SU-DHL-6 (cell line): Measurements from ENCODE around the gene CHPF2.

ENCODE experiments used
- H2AFZ ChIP-seq: fragments of 200-600 bp; sonication (generic); 2 replicates; pipeline ENCODE4 v1.6.1; 2014; ENCODE audit warnings: low read depth, mild to moderate bottlenecking, moderate library complexity, mixed read lengths, antibody characterized with exemption, low read length; ENCODE audit not compliant: severe bottlenecking
- H3F3A ChIP-seq: fragments of 200-600 bp; shearing (Covaris generic); 2 replicates; pipeline ENCODE4 v1.6.0; 2016; ENCODE audit warnings: antibody characterized with exemption, mild to moderate bottlenecking; ENCODE audit not compliant: insufficient read depth
- H3K27ac ChIP-seq: fragments of 200-600 bp; sonication (generic); 2 replicates; pipeline ENCODE4 v1.5.1; 2016; ENCODE audit warnings: low read depth, mild to moderate bottlenecking, low read length, moderate library complexity, mixed read lengths
- H3K27me3 ChIP-seq: fragments of 200-600 bp; sonication (generic), shearing (Covaris generic); 2 replicates; pipeline ENCODE4 v1.6.0; 2014; ENCODE audit warnings: mild to moderate bottlenecking, low read length
- H3K36me3 ChIP-seq: fragments of 200-600 bp; sonication (generic); 2 replicates; pipeline ENCODE4 v1.6.1; 2014; ENCODE audit warnings: mild to moderate bottlenecking, low read length, mixed read lengths
- H3K4me2 ChIP-seq: fragments of 300-600, 200-600 bp; shearing (Covaris generic), sonication (generic); 2 replicates; pipeline ENCODE4 v1.6.0; 2014; ENCODE audit warnings: low read length, low read depth, mild to moderate bottlenecking; ENCODE audit not compliant: poor library complexity, severe bottlenecking
- H3K4me3 ChIP-seq: fragments of 200-600 bp; sonication (generic); 2 replicates; pipeline ENCODE4 v1.5.1; 2014; ENCODE audit warnings: antibody characterized with exemption, low read length, mild to moderate bottlenecking, mixed read lengths; ENCODE audit not compliant: insufficient read depth, poor library complexity, severe bottlenecking
- H3K79me2 ChIP-seq: fragments of 200-600 bp; sonication (generic); 2 replicates; pipeline ENCODE4 v1.6.1; 2014; ENCODE audit warnings: mild to moderate bottlenecking, low read length, moderate library complexity; ENCODE audit not compliant: insufficient read depth
- H3K9ac ChIP-seq: fragments of 200-600 bp; sonication (generic); 2 replicates; pipeline ENCODE4 v1.7.0; 2014; ENCODE audit warnings: mild to moderate bottlenecking, low read length
- H3K9me2 ChIP-seq: fragments of 200-600 bp; sonication (generic); replicated peaks from 2 replicates; pipeline ENCODE4 v1.6.1; 2014; ENCODE audit warnings: low read length; ENCODE audit not compliant: insufficient read depth
- H3K9me3 ChIP-seq: fragments of 200-600 bp; sonication (generic); 2 replicates; pipeline ENCODE4 v1.6.1; 2014; ENCODE audit warnings: low read length, mixed read lengths; ENCODE audit not compliant: insufficient read depth
- H4K20me1 ChIP-seq: fragments of 200-600 bp; sonication (generic); 2 replicates; pipeline ENCODE4 v1.6.1; 2014; ENCODE audit warnings: low read depth, mild to moderate bottlenecking, antibody characterized with exemption, low read length, moderate library complexity, mixed read lengths
- EZH2phosphoT487 ChIP-seq: fragments of 200-600 bp; sonication (generic), shearing (Covaris generic); conservative IDR thresholded peaks from 2 replicates; pipeline ENCODE4 v1.6.1; 2018; ENCODE audit warnings: mild to moderate bottlenecking, antibody characterized with exemption, low read length, moderate library complexity, mixed read lengths
- TF ChIP-seq, protein P1 (sequence below): fragments of 200-600 bp; sonication (generic); IDR thresholded peaks from one replicate; pipeline ENCODE4 v1.5.1; 2017; ENCODE audit warnings: antibody characterized with exemption, mild to moderate bottlenecking, low read length, moderate library complexity; ENCODE audit not compliant: insufficient read depth, poor library complexity, severe bottlenecking

The CHPF2 gene

DNA sequence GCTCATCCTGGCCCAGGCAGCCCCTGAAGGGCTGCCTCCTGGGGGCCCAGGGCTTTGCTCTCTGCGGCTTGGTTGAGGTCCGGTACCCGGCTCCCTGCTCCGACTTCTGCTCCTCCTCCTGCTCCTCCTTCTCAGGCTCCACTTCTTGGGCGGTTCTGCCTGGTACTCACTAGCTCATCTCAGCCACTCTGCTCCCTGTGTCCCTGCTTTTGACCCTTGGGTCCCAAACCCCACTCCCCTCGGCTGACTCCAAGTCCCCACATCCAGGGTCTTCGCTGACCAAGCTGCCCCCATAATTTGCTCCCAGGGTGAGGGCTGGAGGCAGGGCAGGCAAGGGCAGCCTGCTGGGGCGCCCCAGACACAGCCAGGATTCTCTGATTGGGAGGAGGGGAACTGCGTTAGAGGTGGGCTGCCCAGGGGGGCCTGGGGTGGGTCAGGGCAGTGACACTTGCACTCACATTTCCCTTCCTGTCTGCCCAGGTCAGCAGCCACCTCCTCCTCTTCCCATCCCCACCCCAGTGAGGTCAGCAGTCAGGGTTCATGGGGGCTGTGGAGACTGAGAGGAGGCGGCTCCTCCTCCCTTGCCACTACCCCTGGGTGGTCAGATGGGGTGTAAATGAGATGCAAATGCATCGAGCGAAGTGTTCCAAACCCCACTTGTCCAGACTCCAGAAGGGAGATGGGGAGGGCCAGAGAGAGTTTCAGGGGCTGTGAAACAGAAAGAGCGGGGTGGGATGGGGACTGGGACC is 14.0 kb downstream of the CHPF2 start:
- H3K27me3 ChIP-seq: no peaks in the 10 kb centered on the region
- no peaks in the 10 kb centered on the region for H3K9me3 ChIP-seq
- no peaks in the 10 kb centered on the region for H3K79me2 ChIP-seq
- H3K9ac ChIP-seq: no peak overlapping the region
- H4K20me1 ChIP-seq: no peaks in the 10 kb centered on the region
- no peaks in the 10 kb centered on the region for H3F3A ChIP-seq
- H2AFZ ChIP-seq: no peak overlapping the region
- H3K4me2 ChIP-seq: no peak overlapping the region
- H3K4me3 ChIP-seq: no peak overlapping the region
- H3K36me3 ChIP-seq: no peaks in the 10 kb centered on the region
- H3K9me2 ChIP-seq: no peaks in the 10 kb centered on the region
- H3K27ac ChIP-seq: no peak overlapping the region
- TF ChIP-seq, protein P1, sequence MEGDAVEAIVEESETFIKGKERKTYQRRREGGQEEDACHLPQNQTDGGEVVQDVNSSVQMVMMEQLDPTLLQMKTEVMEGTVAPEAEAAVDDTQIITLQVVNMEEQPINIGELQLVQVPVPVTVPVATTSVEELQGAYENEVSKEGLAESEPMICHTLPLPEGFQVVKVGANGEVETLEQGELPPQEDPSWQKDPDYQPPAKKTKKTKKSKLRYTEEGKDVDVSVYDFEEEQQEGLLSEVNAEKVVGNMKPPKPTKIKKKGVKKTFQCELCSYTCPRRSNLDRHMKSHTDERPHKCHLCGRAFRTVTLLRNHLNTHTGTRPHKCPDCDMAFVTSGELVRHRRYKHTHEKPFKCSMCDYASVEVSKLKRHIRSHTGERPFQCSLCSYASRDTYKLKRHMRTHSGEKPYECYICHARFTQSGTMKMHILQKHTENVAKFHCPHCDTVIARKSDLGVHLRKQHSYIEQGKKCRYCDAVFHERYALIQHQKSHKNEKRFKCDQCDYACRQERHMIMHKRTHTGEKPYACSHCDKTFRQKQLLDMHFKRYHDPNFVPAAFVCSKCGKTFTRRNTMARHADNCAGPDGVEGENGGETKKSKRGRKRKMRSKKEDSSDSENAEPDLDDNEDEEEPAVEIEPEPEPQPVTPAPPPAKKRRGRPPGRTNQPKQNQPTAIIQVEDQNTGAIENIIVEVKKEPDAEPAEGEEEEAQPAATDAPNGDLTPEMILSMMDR: no peak
- no peak for TF ChIP-seq EZH2phosphoT487

DNA sequence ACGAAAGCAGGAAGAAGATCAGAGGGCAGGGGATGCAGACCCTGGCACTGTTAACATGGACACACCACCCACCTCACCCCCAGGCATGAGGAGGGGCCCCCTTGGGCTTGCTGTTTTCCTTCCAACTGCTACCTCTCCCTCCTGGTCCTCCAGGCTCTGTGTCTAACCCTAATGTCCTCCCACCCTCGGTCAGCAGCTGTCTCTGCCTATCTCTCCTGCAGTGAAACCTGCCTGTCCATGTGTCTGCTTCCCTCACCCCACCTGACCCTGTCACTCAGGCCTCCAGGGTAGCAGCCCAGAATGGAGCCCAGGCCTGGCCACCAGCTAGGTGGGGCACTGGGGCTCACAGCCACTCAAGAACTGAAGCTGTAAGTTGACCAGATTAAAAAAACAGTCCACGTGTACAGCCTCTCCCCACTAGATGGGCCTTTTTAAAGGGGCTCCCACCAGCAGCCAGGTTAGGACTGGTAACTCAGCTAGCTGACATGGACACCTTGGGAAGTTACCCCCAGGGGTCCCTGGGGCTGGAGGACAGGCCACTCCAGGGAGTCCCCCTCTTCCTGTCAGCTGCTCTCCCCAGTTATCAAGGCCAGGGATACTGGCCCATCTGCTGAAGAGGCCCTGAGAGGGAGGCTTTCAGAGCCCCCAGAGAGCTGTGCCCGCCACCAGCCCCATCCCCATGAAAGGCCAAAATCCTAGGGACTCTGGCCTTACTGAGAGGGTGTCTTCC is 14.7 kb downstream of the CHPF2 start:
- H2AFZ ChIP-seq: no peak overlapping the region
- no peaks in the 10 kb centered on the region for H3K79me2 ChIP-seq
- no peak overlapping the region for H3K27ac ChIP-seq
- no peaks in the 10 kb centered on the region for H3K36me3 ChIP-seq
- no peaks in the 10 kb centered on the region for H3K9me2 ChIP-seq
- H3F3A ChIP-seq: no peaks in the 10 kb centered on the region
- H3K9ac ChIP-seq: no peak overlapping the region
- H3K27me3 ChIP-seq: no peaks in the 10 kb centered on the region
- H4K20me1 ChIP-seq: no peaks in the 10 kb centered on the region
- H3K4me3 ChIP-seq: no peak overlapping the region
- H3K9me3 ChIP-seq: no peaks in the 10 kb centered on the region
- no peak overlapping the region for H3K4me2 ChIP-seq
- TF ChIP-seq EZH2phosphoT487: no peak
- TF ChIP-seq, protein P1: no peak

DNA sequence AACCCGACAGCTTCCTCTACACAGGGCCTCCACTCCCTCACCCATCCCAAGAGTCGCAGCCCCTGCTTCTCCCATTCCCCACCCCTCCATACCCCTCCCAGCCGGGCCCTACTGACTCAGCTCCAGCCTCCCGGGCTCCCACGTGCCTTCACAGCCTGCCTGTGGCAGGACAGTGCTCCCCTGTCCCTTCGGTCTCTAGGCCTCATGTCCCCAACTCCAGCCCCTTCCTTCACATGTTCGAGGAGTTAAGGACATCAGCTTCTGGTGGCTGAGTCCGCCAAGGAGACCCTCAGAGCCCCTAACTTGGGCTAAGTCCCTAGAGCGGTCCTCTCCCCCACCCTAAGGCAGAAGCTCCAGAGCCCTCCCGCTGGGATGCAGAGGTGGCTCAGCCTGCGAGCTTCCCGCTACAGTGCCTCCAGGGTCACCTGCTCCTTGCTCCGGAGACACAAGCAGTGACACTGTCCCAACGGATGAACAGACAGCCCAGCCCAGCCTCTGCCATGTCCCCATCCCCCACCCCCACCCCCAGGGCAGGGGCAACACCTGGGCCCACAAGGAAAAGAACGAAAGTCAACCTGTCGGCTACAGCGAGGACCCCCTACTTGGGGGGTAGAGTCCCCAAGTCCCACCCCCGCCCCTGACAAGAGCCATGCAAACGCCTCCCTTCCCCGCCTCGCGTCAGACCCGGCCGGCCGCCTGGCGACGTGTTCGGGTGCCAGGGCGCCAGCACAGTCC is 15.5 kb downstream of the CHPF2 start:
- Histone ChIP-seq H3F3A (no peaks in the 10 kb centered on the region), H3K4me2 (no peak overlapping the region), H3K36me3 (no peaks in the 10 kb centered on the region), H3K4me3 (no peak overlapping the region), H3K9me3 (no peaks in the 10 kb centered on the region), H3K79me2 (no peaks in the 10 kb centered on the region), H3K9ac (no peak overlapping the region), H3K9me2 (no peaks in the 10 kb centered on the region), H3K27me3 (no peaks in the 10 kb centered on the region), H2AFZ (no peak overlapping the region), H3K27ac (no peak overlapping the region), H4K20me1 (no peaks in the 10 kb centered on the region)
- TF ChIP-seq EZH2phosphoT487: no peak
- TF ChIP-seq, protein P1: no peak
